Activated CD4-positive, CD25-positive, alpha-beta regulatory T cell treated with anti-CD3 and anti-CD28 coated beads, Interleukin-2, amount 50 U/mL, for 24 hours (primary cell): Measurements from ENCODE around the gene MED20.

Source experiments
- ATAC-seq, 2 donors: fragments of 150-1000 bp; cut with Tn5 transposase; one replicate each; pipeline ENCODE4 v1.10.0; 2021; ENCODE audit warnings: mild to moderate bottlenecking in 1 of 2, moderate library complexity in 1 of 2

Gene MED20

DNA sequence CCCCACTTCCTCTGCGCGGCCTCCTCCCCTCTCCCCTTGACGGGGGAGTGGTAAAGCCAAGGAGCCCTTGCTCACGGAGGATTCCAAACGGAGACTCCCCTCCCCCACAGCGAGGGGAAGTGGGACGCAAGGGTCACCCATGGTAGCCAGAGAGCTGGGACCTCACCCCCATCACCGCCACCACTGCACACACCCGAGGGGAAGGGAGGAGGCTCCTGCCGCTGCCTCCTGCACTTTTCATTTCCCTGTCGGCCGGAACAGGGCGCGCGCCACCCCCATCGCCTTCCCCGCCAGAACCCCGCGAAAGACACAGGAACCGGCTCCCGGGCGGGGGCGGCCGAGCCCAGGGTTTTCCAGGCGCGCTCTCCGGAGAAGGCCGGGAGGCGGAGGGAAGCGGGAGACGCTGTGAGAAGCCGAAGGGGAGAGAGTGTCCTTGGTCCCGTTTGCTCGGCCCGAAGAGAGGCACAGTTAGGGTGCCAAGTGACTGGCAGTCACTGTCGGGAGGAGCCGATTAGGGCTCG, 19.9 kb upstream of the MED20 start:
- peak in 1 of 2 donors; percentile 1 for ATAC-seq

DNA sequence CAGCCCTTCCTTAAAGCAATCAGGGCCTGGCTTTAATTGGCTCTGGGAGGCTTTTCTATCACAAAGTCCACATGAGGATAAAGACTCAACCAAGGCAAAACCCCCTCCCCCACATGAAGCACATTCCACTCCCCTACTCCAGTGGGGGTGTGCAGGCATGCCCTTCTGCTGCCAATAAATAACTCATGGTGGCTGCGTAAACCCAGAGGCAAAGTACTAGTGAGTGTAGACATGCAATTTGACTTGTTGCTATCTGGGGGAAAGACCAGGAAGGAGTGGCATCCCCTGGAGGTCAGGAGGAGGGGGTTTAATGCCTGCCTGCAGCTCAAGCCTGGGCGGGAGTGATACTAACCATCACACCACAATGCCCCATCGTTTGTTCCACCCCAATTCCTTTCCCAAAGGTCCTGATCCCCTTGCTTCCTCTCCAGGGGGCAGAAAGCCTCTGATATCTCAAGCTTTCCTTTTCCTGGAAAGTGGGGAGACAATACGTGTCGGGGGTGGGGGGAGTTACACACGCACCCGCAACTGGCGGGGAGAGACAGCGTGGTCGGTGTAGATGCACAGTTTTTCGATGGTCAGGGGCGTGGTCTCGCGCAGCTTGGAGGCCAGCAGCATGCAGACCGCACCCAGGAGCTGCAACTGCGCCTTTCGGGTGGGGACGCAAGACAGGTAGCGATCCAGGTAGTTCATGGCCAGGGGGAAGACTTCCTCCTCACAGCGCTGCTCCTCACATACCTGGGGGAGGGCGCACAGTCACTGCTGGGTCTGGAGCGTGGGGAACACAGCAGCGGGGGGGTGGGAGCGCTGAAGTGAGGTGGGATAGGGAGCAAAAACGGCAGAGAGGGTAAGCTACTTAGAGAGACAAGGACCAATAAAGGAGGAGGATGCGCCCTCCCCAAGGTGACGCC, 19.2 kb upstream of the MED20 start:
- ATAC-seq = no peak

DNA sequence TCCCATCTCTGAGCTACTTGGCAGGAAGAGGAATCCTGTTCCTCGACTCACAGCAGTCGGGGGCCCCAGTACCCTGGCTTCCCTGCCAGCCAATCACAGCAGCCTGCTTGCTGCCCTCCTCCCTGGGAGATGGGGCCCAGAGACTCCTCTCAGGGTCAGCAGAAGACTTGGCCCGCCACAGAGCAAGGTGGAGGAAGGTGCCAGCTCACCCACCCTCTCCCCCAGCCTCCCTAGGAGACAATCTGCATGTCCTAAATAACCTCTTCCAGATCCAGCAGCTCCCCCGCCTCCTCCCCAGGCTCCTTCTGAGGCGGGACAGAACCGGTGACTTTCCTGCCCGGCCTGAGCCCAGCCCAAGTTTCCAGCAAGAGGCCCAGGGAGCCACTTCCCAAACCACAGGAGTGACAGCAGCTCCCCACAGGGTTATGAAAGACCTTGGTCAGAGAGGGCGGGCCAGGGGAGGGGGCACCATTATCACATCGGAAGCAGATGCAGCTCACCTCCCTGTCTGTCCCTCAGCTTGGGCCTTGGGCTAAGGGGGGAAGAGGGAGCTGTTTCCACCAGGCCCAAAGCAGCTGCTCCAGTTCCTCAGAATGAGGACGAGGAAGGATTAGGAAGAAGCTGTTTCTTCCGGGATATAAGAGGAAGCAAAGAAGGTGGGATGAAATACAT, 18.4 kb upstream of the MED20 start:
- no peak for ATAC-seq

DNA sequence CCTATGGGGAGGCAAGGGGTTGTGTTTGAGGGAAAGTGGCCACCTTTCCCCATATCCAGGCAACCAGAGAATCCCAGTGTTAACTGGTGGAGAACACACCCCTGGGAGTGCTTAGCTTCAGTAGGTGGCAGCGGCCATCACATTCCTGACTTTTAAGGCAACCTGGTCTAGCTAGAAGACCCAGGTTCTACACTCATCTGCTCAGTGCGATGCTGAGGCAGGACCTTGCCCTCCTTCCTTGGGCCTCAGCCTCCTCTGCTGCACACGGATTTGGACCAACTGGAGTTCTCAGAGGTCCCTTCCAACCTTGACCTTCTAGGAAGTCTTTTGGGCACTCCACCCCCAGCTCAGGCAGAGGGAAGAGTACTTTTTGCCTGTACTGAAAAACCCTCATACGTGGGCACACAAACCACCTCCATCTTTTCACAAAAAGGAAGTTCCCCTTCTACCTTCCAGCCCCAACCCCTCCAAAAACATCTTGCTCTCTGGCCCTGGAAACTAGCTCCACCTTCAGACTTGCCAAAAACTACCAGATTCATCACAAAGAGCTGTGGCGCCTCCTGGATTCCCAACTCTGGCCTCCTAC, 17.7 kb upstream of the MED20 start:
- no peak for ATAC-seq

DNA sequence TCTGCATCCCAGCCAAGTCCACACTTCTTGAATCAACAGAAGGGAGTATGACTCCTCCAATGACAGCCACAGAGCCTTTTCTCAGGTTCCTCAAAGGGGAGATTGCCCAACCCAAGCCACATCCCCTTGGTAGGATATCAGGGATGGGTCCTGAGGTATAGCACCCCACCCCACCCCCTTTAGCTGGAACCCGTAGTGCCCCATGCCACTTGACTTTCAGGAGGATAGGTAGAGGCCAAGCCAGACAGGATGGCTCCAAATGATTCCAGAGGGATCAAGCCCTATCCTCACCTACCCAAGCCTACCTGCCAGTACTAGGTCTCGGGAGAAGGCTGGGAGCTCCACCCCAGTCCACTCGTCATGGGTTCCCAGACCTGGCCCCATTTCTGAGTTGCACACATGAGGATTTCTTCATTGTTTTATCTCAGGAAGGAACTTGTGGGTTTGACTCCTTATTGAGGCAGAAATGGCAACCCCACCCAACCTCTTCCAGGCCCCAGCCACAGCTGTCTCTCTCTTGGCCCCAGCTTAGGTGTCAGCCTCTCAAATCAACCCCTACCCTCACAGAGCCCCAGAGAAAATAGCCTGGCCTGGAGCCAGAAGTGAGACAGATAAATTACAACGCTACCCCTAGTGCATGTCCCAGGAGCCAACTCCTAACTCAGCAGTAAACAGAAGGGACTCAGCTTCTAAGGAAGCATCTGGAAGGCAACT, 17.1 kb upstream of the MED20 start:
- no peak for ATAC-seq

DNA sequence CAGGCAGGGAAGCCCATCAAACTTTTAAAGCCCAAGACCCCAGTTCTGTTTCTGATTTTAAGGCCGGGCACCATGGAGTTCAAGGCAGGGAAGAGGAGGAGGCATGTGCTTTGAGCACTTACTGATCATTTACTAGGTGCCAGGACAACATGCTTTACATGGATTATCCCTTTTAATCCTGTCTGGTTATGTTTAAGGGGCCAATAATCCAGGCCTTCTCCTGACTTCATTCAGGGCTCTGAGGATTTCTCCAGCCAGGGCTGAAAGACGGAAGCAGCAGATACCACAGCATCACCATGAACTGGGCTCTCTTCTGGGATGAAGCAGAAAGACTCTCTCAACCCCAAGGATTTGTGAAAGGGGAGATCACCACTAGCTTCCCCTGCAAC, 16.5 kb upstream of the MED20 start:
- ATAC-seq = no peak

DNA sequence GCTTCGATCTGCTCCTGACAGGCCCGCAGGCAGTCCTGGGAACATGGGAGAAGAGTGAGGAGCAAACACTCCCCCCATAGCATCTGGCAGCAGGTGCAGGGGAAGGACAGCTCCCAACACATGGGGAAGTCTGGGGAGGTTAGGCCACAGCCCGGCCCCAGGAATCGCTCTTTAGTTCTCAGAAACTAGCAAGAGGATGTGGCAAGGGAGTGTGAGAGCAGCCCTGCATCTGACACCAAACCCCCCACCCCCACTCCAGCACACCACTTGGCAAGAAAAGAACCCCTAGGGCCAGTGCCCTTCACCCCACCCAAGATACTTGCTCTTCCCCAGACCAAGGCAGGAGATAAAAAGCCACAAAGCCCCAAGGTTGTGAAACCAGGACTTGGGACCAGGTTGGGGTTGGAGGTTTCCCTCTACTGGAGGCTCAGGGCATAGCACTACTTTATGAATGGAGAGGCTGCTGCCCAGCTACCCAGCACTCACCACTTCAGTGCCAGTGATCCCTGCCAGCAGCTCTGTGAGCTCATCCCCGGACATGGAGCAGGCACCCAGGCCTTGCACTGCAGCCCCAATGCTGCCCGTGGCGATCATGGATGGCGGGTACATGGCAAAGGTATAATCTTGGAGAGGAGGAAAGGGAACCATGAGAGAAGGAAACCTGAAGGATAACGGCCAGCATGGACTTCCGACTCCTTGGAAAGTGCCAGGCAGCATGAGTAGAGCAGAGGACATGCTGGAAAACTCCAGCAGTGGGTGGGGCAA, 15.3 kb upstream of the MED20 start:
- ATAC-seq = peak; percentile 75 to 76

DNA sequence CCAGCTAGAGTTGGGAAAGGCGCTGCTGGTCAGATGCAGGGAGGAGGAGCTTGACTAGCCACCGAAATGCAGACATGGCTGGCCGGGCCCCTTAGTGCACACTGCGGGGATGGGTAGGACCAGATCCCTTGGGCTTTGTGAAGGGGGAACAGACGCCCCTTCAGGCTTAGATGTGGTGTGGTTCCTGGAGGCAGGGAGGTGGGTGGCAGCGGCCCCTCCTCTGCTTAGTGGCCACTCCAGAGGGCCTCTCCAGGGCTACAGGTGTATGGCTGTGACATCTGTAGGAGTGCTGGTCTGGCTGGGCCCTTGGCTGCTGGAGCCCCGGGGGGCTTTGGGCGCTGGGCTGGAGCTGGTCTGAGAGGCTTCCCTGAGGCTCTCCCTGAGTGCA, 14.7 kb upstream of the MED20 start:
- no peak for ATAC-seq

DNA sequence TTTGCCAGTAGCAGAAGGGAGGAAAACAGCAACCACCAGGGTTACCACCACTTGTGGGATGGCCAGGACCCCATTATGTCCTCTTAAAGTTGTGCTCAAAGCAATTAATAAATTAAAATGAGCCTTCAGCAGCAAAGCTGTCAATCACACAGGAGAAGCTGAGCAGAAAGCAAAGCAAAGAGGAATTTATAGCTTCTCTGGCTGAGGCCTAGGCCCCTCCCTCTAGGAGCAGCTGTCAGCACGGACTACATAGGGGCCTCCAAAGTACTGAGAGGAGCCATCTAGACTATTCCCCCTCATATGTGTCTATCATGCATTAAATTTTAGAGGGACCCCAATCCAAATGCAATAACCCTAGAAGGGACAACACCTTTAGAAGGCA, 14.2 kb upstream of the MED20 start:
- no peak for ATAC-seq

DNA sequence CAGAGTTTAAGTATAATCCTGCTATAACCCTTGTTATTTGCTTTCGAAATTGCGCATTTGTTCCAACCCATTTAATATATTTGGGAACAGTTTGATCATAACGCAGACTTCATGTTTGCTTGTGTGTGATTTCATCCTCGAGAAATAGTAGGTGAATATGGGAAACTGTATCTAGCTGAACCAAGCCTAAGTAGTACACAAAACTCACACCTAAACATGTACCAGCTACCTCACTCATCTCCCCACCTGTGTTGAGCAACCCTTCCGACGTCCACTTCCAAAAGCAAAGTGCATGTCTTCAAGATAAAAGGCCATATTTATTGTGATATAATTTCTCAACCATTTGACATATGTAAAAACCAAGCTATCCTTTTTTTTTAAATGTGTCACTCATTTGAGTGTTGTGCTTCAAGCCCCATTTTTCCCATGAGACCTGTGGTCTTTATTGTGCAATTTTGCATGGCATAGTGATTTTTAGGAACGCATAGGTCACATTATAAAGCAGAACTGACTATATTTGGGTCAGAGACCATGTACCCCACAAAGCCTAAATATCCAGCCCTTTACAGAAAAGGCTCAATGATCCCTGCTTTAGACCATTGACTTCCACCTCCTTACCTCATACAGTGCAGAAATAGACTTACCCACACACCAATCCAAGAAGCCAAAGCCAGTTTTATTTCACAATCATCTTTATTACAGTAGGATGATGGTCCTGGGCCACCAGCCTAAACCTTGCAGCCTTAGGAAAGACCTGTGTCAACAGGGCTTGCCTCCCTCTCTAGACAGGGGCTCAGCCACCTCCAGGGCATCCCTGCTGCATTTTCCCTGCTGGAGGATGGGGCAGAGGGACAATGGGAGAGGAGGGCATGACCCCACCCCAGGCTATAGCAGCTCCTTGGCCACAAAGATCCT, 13.6 kb upstream of the MED20 start:
- ATAC-seq = no peak

DNA sequence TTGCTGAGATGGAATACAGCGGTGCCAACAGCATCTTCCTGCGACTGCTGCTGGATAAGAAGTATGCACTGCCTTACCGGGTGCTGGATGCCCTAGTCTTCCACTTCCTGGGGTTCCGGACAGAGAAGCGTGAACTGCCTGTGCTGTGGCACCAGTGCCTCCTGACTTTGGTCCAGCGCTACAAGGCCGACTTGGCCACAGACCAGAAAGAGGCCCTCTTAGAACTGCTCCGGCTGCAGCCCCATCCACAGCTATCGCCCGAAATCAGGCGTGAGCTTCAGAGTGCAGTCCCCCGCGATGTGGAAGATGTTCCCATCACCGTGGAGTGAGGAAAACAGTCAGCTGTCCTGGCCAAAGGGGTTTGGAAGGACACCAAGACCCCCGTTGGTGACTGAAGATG, 11.4 kb upstream of the MED20 start:
- ATAC-seq = no peak

DNA sequence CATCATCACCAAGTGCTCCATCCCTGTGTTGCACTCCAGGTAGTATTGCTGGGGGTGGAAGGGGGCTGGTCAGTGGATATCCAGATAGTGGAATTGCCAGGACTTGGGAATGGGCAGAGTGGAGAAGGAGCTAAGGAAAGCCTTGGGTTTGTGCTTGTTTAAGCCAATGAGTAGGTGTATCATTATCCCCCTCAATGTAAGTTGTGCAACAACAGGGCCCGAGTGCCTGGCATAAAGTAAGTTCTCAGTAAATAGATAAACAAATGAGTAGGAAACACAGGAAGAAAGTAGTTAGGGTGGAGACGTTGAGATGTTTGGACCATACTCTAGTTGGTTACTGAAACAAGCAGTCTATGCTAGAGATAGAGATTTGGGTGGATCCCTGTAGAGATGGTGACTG, 10.9 kb upstream of the MED20 start:
- ATAC-seq = no peak

DNA sequence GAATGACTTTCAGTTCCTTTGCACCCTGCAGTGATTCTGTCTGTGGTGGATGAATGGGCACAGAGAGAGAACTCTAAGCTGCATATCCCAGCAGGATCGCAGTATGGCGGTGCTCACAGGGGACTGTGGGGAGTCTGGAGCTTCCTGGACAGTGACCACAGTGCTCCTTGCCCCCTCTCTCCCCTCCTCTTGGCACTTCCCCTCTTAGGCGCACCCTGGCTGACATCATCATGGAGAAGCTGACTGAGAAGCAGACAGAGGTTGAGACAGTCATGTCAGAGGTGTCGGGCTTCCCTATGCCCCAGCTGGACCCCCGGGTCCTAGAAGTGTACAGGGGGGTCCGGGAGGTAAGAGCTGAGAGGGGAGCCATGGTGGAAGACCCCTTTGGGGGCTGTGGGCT, 9.0 kb upstream of the MED20 start:
- no peak for ATAC-seq

DNA sequence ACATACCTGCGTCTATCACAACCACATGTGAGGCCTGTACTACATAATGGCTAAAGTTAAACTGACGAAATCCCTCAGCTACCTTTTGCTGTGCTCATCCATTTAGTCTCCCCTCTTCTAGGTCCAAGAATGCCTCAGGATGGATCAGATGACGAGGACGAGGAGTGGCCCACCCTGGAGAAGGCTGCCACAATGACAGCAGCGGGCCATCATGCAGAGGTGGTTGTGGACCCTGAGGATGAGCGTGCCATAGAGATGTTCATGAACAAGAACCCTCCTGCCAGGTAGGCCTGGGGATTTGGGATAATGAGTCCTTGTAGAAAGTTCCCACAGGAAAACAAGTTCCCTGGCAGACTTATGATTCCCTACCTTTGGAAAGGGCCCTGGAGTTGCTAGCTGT, 6.3 kb upstream of the MED20 start:
- ATAC-seq = no peak

DNA sequence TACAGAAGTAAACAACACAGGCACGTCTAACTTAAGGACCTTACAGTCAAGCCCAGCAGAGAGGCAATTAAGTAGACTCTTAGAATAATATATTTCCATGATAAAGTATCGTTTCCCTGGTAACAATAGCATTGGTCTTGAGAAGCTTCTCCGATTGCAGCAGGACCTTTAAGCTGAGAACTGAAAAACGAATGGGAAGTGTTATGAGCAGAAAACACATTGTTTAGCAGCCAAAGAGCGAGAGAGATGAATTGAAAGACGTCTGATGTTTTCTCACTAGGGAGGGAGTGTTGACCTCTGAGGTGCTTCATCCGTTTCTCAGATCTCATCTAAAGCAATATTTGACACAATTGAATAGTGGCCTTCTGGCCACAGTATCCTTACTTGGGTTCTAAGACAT, 1.2 kb upstream of the MED20 start:
- no peak for ATAC-seq

DNA sequence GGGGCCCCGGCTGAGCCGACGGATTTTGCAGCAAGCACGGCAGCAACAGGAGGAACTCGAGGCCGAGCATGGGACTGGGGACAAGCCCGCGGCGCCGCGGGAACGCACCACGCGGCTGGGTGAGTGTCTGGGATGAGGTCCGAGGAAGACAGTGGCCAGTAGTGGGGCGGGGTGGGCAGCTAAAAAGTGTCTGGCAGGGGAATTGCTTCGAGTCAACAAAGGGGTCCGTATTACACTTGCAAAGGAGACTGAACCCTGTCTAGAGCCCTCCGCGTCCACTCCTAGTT, 716 bp upstream of the MED20 start:
- ATAC-seq = peak; percentile 9 to 20

DNA sequence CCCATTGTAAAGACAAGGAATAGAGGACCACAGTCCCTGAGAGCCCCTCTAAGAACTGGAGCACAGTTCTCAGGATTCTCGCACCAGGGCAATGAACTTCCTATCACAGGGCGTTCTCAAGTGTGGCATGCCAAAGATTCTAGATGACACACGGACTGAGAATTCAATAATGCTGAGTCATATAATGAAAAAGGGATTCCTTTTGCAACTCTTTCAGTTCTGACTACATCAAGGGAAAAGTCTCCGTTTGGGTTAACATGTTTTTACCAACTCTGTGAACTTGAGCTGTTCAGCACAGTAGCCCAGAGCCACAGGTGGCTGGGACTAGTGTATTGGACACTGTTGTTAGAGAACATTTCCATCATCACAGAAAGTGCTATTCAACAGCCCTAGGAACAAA, 3.4 kb downstream of the MED20 start:
- peak; percentile 16 to 36 for ATAC-seq

DNA sequence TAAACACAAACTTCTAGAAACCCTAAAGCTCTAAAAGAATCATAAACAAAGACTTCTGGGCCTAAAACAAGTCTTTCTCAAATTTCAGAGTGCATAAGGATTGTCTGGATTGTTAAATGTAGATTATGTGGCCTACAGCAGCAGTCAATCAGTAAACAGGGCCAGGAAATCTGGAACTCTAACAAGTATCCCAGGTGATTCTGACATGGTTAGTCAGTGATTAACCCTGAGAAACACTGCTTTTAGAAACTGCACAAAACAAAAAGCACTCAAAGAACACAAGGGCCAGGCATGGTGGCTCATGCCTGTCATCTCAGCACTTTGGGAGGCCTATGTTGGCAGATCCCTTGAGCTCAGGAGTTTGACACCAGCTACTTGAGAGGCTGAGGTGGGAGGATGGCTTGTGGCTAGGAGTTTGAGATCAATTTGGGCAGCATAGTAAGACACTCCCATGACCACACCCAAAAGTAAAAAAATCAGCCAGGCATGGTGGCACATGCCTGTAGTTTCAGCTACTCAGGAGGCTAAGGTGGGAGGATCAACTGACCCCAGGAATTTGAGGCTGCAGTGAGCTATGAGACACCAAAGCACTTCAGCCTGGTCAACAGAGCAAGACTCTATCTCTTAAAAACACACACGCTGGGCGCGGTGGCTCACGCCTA, 5.9 kb downstream of the MED20 start:
- no peak for ATAC-seq

DNA sequence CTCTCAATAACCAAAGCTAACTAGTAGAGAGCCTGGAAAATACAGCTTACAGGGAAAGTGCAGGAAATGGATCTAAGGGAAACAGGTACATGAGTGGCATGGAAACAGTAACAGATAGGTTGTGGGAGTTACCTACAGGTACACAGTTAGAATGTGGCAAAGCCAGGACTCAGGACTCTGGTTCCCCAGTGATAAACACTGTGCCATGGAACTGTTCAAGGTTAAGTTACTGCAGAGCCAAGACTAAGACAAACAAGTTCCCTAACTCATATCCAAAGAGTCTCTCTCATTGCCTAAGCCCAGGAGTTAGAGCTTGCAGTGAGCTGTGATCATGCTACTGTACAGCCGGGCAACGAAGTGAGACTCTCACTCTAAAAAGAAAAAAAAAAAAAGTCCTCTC, 6.6 kb downstream of the MED20 start:
- no peak for ATAC-seq

DNA sequence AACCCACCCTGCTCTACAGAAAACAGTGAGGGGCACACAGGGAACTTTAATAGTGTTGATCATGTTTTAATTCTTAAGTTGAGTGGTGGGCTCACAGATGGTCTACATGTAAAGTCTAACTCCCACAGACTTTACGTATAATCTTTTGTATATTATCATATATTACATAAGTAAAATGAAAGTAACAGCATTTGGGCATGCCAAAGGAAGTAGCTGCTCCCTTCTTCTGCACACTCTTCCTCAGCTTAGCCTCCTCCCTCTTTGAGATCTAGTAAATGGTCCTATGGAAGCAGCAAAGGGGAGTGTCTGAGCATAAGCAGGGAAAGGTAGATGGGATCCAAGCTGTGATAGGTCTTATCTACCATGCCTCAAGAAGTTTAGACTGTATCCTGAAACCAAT, 11.2 kb downstream of the MED20 start:
- ATAC-seq = no peak
